Measurements from ENCODE around the gene SBNO1. TPM values are rescaled to one million over a fixed set of nuclear protein-coding genes. Genes with fewer than 3 reads are reported as not detected.

Gene SBNO1
- total and polyA plus RNA-seq, 12 donors, result 3.8 to 30.9 (median 23.4) TPM

GRCh38 chr12:123289911-123290310, 74.7 kb downstream of the SBNO1 start:
- 90 to 93% (median 90%) methylated on average over 9 to 11 of the region's 11 CpGs for WGBS, 4 donors
- TF ChIP-seq POLR2A (IDR thresholded peaks at IDR 0.05), result no peak
- TF ChIP-seq CTCF (IDR thresholded peaks at IDR 0.05), result no peak
- DNase-seq, result peak in 1 of 7 donors; percentile 41

DNA sequence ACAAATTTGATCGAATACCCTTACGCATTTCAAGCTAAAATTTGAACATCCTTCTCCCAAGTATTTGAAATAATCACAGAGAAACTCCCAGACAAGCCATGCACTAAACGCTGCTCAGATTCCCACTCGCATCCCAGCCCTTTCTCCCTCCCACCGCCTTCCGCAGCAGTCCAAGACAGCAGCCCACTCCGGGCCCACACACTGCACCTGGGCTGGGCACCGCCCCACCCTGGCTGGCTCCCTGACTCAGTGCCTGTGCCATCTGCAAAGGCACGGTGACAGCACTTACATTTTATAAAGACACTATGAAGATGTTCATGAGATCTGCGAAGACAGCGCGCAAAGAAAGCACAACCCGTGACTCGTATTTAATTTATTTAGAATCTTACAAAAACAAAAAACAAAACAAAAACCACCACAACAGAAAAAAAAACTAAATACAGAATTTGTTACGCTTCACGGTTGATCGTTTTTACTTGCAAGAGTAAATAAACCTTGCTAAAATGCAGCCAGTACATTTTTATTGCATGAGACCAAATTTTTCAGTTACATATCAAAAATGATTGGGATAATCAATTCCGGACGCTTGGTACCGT, 75.8 kb downstream of the SBNO1 start:
- peaks cover 0 to 21% of the 10 kb centered on the region in 2 donors for H3K36me3 ChIP-seq (replicated peaks in 1 of 2)
- H3K4me3 ChIP-seq, result no peak overlapping the region
- H3K27me3 ChIP-seq, result no peaks in the 10 kb centered on the region
- no peak overlapping the region for H3K27ac ChIP-seq
- H3K9me3 ChIP-seq (replicated peaks in 1 of 3), result no peaks in the 10 kb centered on the region
- DNase-seq, result peak in 1 of 7 donors; percentile 34
- 94 to 97% (median 96%) methylated on average over 20 of the region's 20 CpGs for WGBS, 4 donors
- no peaks in the 10 kb centered on the region for H3K4me1 ChIP-seq (replicated peaks in 1 of 2)
- intact Hi-C loops (cut with DNase I), result no loop called here
- TF ChIP-seq CTCF (IDR thresholded peaks at IDR 0.05) (no peak), POLR2A (IDR thresholded peaks at IDR 0.05) (no peak)

More at GRCh38 chr12:123289911-123290310, 74.7 kb downstream of the SBNO1 start:
- intact Hi-C loops (cut with DNase I), result no loop called here
- Histone ChIP-seq H3K36me3 (replicated peaks in 1 of 2) (peaks cover 0 to 32% of the 10 kb centered on the region in 2 donors), H3K4me1 (replicated peaks in 1 of 2) (no peaks in the 10 kb centered on the region), H3K9me3 (replicated peaks in 1 of 3) (no peaks in the 10 kb centered on the region), H3K4me3 (no peak overlapping the region), H3K27me3 (no peaks in the 10 kb centered on the region), H3K27ac (no peak overlapping the region)

DNA sequence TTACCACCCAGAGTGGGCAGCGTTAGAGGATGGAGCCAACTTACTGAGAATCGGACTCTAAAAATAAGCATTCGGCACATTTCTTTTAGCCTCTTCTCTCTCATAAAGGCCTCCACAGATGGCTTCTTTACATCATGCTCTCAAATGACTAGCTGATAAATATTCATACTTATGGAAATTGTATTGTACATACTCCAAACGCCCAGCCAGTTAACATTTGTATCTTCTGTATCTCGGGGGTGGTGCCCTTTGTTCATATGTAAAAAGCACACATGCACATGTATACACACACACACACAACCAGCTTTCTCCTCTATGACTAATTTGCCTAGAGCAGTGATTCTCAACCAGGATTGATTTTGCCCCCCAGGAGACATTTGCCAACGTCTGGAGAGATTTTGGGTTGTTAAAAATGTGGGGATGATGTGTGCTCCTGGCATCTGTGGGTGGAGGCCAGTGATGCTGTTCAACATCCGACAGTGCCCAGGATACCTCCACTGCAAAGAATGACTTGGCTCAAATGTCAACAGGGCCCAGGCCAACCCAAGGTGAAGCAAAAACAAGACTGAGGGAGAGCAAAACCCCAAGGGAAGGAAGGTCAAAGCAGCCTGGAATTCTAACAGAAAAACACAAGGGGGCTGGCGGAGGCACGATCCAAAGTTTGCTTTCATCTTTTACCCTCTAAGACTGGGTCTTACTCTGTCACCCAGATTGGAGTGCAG, 77.8 kb downstream of the SBNO1 start:
- H3K27ac ChIP-seq, result no peak overlapping the region
- no peak for TF ChIP-seq POLR2A (IDR thresholded peaks at IDR 0.05)
- intact Hi-C loops (cut with DNase I), result no loop called here
- WGBS, 4 donors, result 69 to 75% (median 72%) methylated on average over 6 to 9 of the region's 9 CpGs
- no peak overlapping the region for H3K4me3 ChIP-seq
- no peaks in the 10 kb centered on the region for H3K4me1 ChIP-seq (replicated peaks in 1 of 2)
- peak in 1 of 7 donors; percentile 40 for DNase-seq
- H3K9me3 ChIP-seq (replicated peaks in 1 of 3), result no peaks in the 10 kb centered on the region
- peaks cover 0 to 10% of the 10 kb centered on the region in 2 donors for H3K36me3 ChIP-seq (replicated peaks in 1 of 2)
- no peaks in the 10 kb centered on the region for H3K27me3 ChIP-seq

DNA sequence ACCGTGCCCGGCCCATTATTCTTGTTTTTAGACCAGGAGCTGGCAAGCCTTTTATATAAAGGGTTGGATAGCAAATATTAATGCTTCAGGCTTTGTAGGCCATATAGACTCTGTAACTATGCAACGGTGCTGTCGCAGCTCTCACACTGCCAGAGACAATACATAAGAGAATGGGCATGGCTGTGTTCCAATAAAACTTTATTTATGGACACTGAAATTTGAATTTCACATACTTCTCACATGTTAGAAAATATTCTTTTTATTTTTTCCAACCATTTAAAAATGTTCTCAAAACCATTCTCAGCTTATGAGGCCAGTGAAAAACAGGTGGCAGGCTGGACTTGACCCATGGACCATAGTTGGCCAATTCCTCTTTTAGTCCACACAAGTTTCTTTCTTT, 80.0 kb downstream of the SBNO1 start:
- TF ChIP-seq POLR2A (IDR thresholded peaks at IDR 0.05) (no peak), CTCF (IDR thresholded peaks at IDR 0.05) (no peak)
- intact Hi-C loops (cut with DNase I), result no loop called here
- Histone ChIP-seq H3K27me3 (no peaks in the 10 kb centered on the region), H3K36me3 (replicated peaks in 1 of 2) (no peaks in the 10 kb centered on the region), H3K4me3 (no peak overlapping the region), H3K4me1 (replicated peaks in 1 of 2) (no peaks in the 10 kb centered on the region), H3K27ac (no peak overlapping the region), H3K9me3 (replicated peaks in 1 of 3) (no peaks in the 10 kb centered on the region)
- 96 to 99% (median 97%) methylated on average over 4 of the region's 4 CpGs for WGBS, 4 donors
- no peak for DNase-seq
